Type B pancreatic cell (in vitro differentiated cells): ENCODE results near the gene NOS1AP. TPM values are rescaled to one million over a fixed set of nuclear protein-coding genes. Genes with fewer than 3 reads are reported as not detected.

Source experiments
- DNase-seq: peaks from one replicate; pipeline ENCODE4 v3.0.0; 2021; ENCODE audit warnings: mixed read lengths; ENCODE audit not compliant: unreplicated experiment; ENCODE audit errors: extremely low spot score
- H3K27ac Mint-ChIP-seq: 2 replicates; pipeline ENCODE4 v1.8.0; 2021; ENCODE audit warnings: mild to moderate bottlenecking, mixed read lengths
- H3K27me3 Mint-ChIP-seq: 2 replicates; pipeline ENCODE4 v1.8.0; 2021; ENCODE audit warnings: mixed read lengths
- H3K36me3 Mint-ChIP-seq: 2 replicates; pipeline ENCODE4 v1.8.0; 2021; ENCODE audit warnings: mixed read lengths
- H3K4me1 Mint-ChIP-seq: one replicate; pipeline ENCODE4 v1.8.0; 2021; ENCODE audit warnings: mixed read lengths; ENCODE audit not compliant: unreplicated experiment
- H3K4me3 Mint-ChIP-seq: 2 replicates; pipeline ENCODE4 v1.8.0; 2021; ENCODE audit warnings: mild to moderate bottlenecking, mixed read lengths
- H3K9me3 Mint-ChIP-seq: 2 replicates; pipeline ENCODE4 v1.8.0; 2021; ENCODE audit warnings: mixed read lengths
- total RNA-seq: library from RNA; stranded (reverse); gene quantifications from 2 replicates; pipeline ENCODE4 v1.2.1, GENCODE V29; 2021; ENCODE audit warnings: low replicate concordance
- TF ChIP-seq, protein P1 (sequence below): fragments of 200-600 bp; sonication (generic); conservative IDR thresholded peaks from 2 replicates; pipeline ENCODE4 v1.5.0; 2021; ENCODE audit warnings: antibody characterized with exemption, mild to moderate bottlenecking

Gene NOS1AP
- total RNA-seq, 1 donor from 2014 or later = 10.4 TPM

GRCh38 chr1:162359523-162360236 is 290.2 kb downstream of the NOS1AP start:
- no peaks in the 10 kb centered on the region for H3K4me1 Mint-ChIP-seq
- H3K4me3 Mint-ChIP-seq = no peak overlapping the region
- no peaks in the 10 kb centered on the region for H3K9me3 Mint-ChIP-seq
- DNase-seq = no peak
- peaks cover 27% of the 10 kb centered on the region for H3K36me3 Mint-ChIP-seq
- no peaks in the 10 kb centered on the region for H3K27me3 Mint-ChIP-seq
- H3K27ac Mint-ChIP-seq = no peak overlapping the region
- TF ChIP-seq, protein P1, sequence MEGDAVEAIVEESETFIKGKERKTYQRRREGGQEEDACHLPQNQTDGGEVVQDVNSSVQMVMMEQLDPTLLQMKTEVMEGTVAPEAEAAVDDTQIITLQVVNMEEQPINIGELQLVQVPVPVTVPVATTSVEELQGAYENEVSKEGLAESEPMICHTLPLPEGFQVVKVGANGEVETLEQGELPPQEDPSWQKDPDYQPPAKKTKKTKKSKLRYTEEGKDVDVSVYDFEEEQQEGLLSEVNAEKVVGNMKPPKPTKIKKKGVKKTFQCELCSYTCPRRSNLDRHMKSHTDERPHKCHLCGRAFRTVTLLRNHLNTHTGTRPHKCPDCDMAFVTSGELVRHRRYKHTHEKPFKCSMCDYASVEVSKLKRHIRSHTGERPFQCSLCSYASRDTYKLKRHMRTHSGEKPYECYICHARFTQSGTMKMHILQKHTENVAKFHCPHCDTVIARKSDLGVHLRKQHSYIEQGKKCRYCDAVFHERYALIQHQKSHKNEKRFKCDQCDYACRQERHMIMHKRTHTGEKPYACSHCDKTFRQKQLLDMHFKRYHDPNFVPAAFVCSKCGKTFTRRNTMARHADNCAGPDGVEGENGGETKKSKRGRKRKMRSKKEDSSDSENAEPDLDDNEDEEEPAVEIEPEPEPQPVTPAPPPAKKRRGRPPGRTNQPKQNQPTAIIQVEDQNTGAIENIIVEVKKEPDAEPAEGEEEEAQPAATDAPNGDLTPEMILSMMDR = no peak

GRCh38 chr1:162360237-162360873 is 290.9 kb downstream of the NOS1AP start:
- Mint-ChIP-seq H3K27me3 (no peaks in the 10 kb centered on the region), H3K4me3 (no peak overlapping the region), H3K9me3 (no peaks in the 10 kb centered on the region), H3K4me1 (no peaks in the 10 kb centered on the region), H3K36me3 (peaks cover 27% of the 10 kb centered on the region), H3K27ac (no peak overlapping the region)
- DNase-seq = no peak
- TF ChIP-seq, protein P1 = no peak

DNA sequence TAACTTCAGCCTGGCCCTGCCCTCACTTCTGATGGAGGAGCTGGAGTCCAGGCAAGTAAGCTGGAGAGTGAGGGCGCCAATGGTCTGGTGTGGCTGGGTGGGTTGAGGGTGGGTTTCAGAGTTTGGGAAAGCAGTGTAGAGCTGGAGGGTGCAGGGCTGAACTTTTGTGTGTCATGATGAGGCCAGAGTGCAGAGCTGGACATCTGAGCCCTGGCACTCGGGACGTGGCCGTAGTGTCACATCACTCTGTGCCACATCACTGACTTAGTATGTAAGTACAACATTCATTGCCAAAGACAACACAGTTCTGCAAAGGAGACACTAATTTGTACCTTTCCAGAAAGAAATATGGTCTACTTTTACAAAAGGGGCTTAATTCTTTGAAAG is 291.4 kb downstream of the NOS1AP start:
- no peak overlapping the region for H3K4me3 Mint-ChIP-seq
- no peaks in the 10 kb centered on the region for H3K9me3 Mint-ChIP-seq
- H3K27ac Mint-ChIP-seq = no peak overlapping the region
- no peaks in the 10 kb centered on the region for H3K27me3 Mint-ChIP-seq
- TF ChIP-seq, protein P1 = no peak
- H3K36me3 Mint-ChIP-seq = peaks cover 22% of the 10 kb centered on the region
- no peaks in the 10 kb centered on the region for H3K4me1 Mint-ChIP-seq
- DNase-seq = no peak

DNA sequence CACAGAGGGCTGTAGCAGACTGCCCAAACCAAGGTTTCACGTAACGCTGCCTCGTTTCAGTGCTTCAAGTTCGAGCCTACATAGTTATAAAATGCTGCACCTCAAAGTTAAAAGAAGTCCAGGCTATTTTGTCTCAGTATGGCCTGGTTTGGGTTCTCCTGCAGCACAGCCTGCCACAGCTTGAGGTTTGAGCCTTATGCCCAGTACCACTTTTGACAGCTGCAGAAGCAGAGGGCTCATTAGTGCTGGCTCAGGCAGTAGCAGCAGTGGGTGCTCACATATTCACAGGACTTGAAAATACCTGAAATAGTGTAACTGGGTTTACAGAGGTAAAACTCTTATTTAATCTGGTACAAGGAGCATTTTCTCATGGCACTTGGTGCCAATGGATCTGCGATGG is 291.9 kb downstream of the NOS1AP start:
- H3K4me3 Mint-ChIP-seq = no peak overlapping the region
- no peaks in the 10 kb centered on the region for H3K4me1 Mint-ChIP-seq
- DNase-seq = no peak
- H3K27me3 Mint-ChIP-seq = no peaks in the 10 kb centered on the region
- TF ChIP-seq, protein P1 = no peak
- no peaks in the 10 kb centered on the region for H3K9me3 Mint-ChIP-seq
- H3K27ac Mint-ChIP-seq = no peak overlapping the region
- peaks cover 19% of the 10 kb centered on the region for H3K36me3 Mint-ChIP-seq

DNA sequence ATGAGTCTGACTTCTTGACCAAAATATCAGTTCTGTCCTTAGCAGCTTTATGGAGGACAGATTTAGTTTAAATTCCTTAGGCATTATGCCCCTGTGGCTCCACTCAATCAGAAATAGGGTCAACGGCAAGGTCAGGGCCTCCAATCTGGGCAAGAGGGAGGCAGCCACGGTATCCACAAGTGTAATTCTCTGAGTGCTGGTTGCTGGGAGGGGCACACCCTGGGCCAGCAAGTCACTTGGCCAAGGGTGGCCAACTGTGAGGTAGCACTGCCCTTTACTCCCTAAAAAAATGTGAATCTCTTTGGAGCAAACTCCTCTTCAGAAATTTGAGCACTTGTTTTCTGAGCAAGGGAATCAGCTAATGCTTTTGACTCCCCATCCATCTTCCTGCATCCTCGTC is 294.3 kb downstream of the NOS1AP start:
- Mint-ChIP-seq H3K4me1 (no peaks in the 10 kb centered on the region), H3K4me3 (no peak overlapping the region), H3K27me3 (no peaks in the 10 kb centered on the region), H3K9me3 (no peaks in the 10 kb centered on the region), H3K36me3 (peaks cover 9% of the 10 kb centered on the region), H3K27ac (no peak overlapping the region)
- no peak for DNase-seq
- TF ChIP-seq, protein P1 = no peak
